ENCODE results near the gene CNIH2.
"Not testable (repeated sequence)": the region's sequence is repeated elsewhere in the genome, so short reads cannot be mapped to it uniquely, and the experiment has no call there.

CNIH2 gene

GRCh38 chr11:66291303-66291705, 13.3 kb downstream of the CNIH2 start:
- DNase-seq (ENCODE audit: low read depth in 2 of 2) = no peak

GRCh38 chr11:66291706-66292542, 13.9 kb downstream of the CNIH2 start, which contains the start of gene TMEM151A:
TMEM151A (plus strand) TSS chr11:66291894; CDS start chr11:66292014, 120 bp downstream.
- DNase-seq (ENCODE audit: low read depth in 2 of 2) = no peak

- no peak for DNase-seq (ENCODE audit: low read depth in 2 of 2)
Observed at GRCh38 chr11:66292543-66293332, 14.8 kb downstream of the CNIH2 start.

- no peak for DNase-seq (ENCODE audit: low read depth in 2 of 2)
Observed at GRCh38 chr11:66293352-66293751, 15.4 kb downstream of the CNIH2 start.

GRCh38 chr11:66293777-66294625, 16.0 kb downstream of the CNIH2 start:
- DNase-seq (ENCODE audit: low read depth in 2 of 2) = no peak

GRCh38 chr11:66294626-66295620, 16.9 kb downstream of the CNIH2 start:
- no peak for DNase-seq (ENCODE audit: low read depth in 2 of 2)

GRCh38 chr11:66297610-66298009, 19.6 kb downstream of the CNIH2 start:
- DNase-seq (ENCODE audit: low read depth in 2 of 2) = no peak

GRCh38 chr11:66299186-66299585, 21.2 kb downstream of the CNIH2 start:
- no peak for DNase-seq (ENCODE audit: low read depth in 2 of 2)

GRCh38 chr11:66302656-66303055, 24.7 kb downstream of the CNIH2 start:
- DNase-seq (ENCODE audit: low read depth in 2 of 2) = no peak

GRCh38 chr11:66309475-66309874, 31.5 kb downstream of the CNIH2 start:
- DNase-seq (ENCODE audit: low read depth in 2 of 2) = no peak

GRCh38 chr11:66310324-66310723, 32.3 kb downstream of the CNIH2 start:
- DNase-seq (ENCODE audit: low read depth in 2 of 2) = no peak

- not testable (repeated sequence) for DNase-seq (ENCODE audit: low read depth in 2 of 2)
Observed at GRCh38 chr11:66310803-66311440, 32.9 kb downstream of the CNIH2 start.

GRCh38 chr11:66311470-66311964, 33.5 kb downstream of the CNIH2 start:
- DNase-seq (ENCODE audit: low read depth in 2 of 2) = no peak

GRCh38 chr11:66311965-66312548, 34.1 kb downstream of the CNIH2 start:
- peak; percentile 97 to 98 for DNase-seq (ENCODE audit: low read depth in 2 of 2)

GRCh38 chr11:66312549-66313320, 34.8 kb downstream of the CNIH2 start:
- DNase-seq (ENCODE audit: low read depth in 2 of 2) = peak; percentile 89 to 96

- DNase-seq (ENCODE audit: low read depth in 2 of 2) = no peak
Observed at GRCh38 chr11:66313321-66314185, 35.6 kb downstream of the CNIH2 start.

- DNase-seq (ENCODE audit: low read depth in 2 of 2) = no peak
Observed at GRCh38 chr11:66314186-66314501, 36.2 kb downstream of the CNIH2 start.
